HepG2 (cell line): ENCODE data around the gene RILP. TPM values are rescaled to one million over a fixed set of nuclear protein-coding genes. Genes with fewer than 3 reads are reported as not detected.

Source experiments
- AHR ChIP-seq: IDR thresholded peaks from 2 replicates; pipeline ENCODE4 v1.6.1; 2018; ENCODE audit warnings: missing genetic modification reagents, missing compliant biosample characterization
- ATF3 ChIP-seq: sonication (generic); formaldehyde crosslinking; IDR thresholded peaks from 2 replicates; pipeline ENCODE4 v1.4.0; 2020; ENCODE audit warnings: missing genetic modification reagents
- CCAR2 ChIP-seq: fragments of 200-400 bp; formaldehyde crosslinking; optimal IDR thresholded peaks from 2 replicates; pipeline ENCODE3; 2018; ENCODE audit warnings: low read depth, mild to moderate bottlenecking, low read length, moderate library complexity
- DZIP1 ChIP-seq: sonication (generic); formaldehyde crosslinking; IDR thresholded peaks from 2 replicates; pipeline ENCODE4 v1.5.0; 2020; ENCODE audit warnings: mild to moderate bottlenecking, missing genetic modification reagents
- FOSL2 ChIP-seq: sonication (generic); formaldehyde crosslinking; IDR thresholded peaks from 2 replicates; pipeline ENCODE4 v1.4.0; 2020; ENCODE audit warnings: missing genetic modification reagents
- GABPA ChIP-seq, 2 experiments: IDR thresholded peaks; 2 replicates each; pipeline ENCODE4 v1.6.1; 2011 to 2016; ENCODE audit warnings: low read depth in 2 of 2, low read length in 1 of 2, missing biosample characterization in 1 of 2, missing genetic modification characterization in 1 of 2
- HES4 ChIP-seq: sonication (generic); formaldehyde crosslinking; IDR thresholded peaks from 2 replicates; pipeline ENCODE4 v1.9.0; 2021; ENCODE audit warnings: mild to moderate bottlenecking, missing genetic modification reagents, borderline replicate concordance
- NFATC3 ChIP-seq: sonication (generic); formaldehyde crosslinking; IDR thresholded peaks from 2 replicates; pipeline ENCODE4 v1.5.1; 2020; ENCODE audit warnings: mild to moderate bottlenecking, missing genetic modification reagents
- NR2F6 ChIP-seq, 2 experiments: IDR thresholded peaks; 2 replicates each; pipeline ENCODE4 v1.6.1; 2016; ENCODE audit warnings: antibody characterized with exemption in 1 of 2, mild to moderate bottlenecking in 1 of 2
- PHF21A ChIP-seq: sonication (generic); formaldehyde crosslinking; IDR thresholded peaks from 2 replicates; pipeline ENCODE4 v1.5.0; 2020; ENCODE audit warnings: mild to moderate bottlenecking, missing genetic modification reagents
- PITX1 ChIP-seq: sonication (generic); formaldehyde crosslinking; IDR thresholded peaks from 2 replicates; pipeline ENCODE4 v1.5.1; 2020; ENCODE audit warnings: mild to moderate bottlenecking, missing genetic modification reagents
- SIX1 ChIP-seq: sonication (generic); formaldehyde crosslinking; IDR thresholded peaks from 2 replicates; pipeline ENCODE4 v1.4.0; 2020; ENCODE audit warnings: missing genetic modification reagents, borderline replicate concordance
- TRIM24 ChIP-seq: sonication (generic); formaldehyde crosslinking; IDR thresholded peaks from 2 replicates; pipeline ENCODE4 v1.8.0; 2022; ENCODE audit warnings: mild to moderate bottlenecking, missing genetic modification reagents
- YY1 ChIP-seq: IDR thresholded peaks from 2 replicates; pipeline ENCODE4 v1.6.1; 2011; ENCODE audit warnings: low read length, low read depth, moderate library complexity, mild to moderate bottlenecking; ENCODE audit not compliant: insufficient read depth, insufficient replicate concordance
- ZFAT ChIP-seq: sonication (generic); formaldehyde crosslinking; conservative IDR thresholded peaks from 2 replicates; pipeline ENCODE4 v1.8.1; 2023; ENCODE audit warnings: missing genetic modification reagents, inconsistent platforms
- ZNF264 ChIP-seq: sonication (generic); formaldehyde crosslinking; IDR thresholded peaks from 2 replicates; pipeline ENCODE4 v1.4.0; 2020; ENCODE audit warnings: missing genetic modification reagents
- ZNF335 ChIP-seq: sonication (generic); formaldehyde crosslinking; IDR thresholded peaks from 2 replicates; pipeline ENCODE4 v1.4.0; 2020; ENCODE audit warnings: missing genetic modification reagents
- ZNF337 ChIP-seq: sonication (generic); formaldehyde crosslinking; IDR thresholded peaks from 2 replicates; pipeline ENCODE4 v1.5.1; 2020; ENCODE audit warnings: missing genetic modification reagents, low read depth, mild to moderate bottlenecking, borderline replicate concordance
- ZNF33B ChIP-seq: sonication (generic); formaldehyde crosslinking; IDR thresholded peaks from 2 replicates; pipeline ENCODE4 v1.5.1; 2020; ENCODE audit warnings: mild to moderate bottlenecking, missing genetic modification reagents
- ZNF354B ChIP-seq: sonication (generic); formaldehyde crosslinking; IDR thresholded peaks from 2 replicates; pipeline ENCODE4 v1.8.0; 2022; ENCODE audit warnings: mild to moderate bottlenecking, missing genetic modification reagents
- ZNF546 ChIP-seq: sonication (generic); formaldehyde crosslinking; conservative IDR thresholded peaks from 2 replicates; pipeline ENCODE4 v1.8.1; 2023; ENCODE audit warnings: mild to moderate bottlenecking, missing genetic modification reagents
- ZNF547 ChIP-seq: sonication (generic); formaldehyde crosslinking; IDR thresholded peaks from 2 replicates; pipeline ENCODE4 v1.5.1; 2020; ENCODE audit warnings: mild to moderate bottlenecking, missing genetic modification reagents
- ZNF552 ChIP-seq: sonication (generic); formaldehyde crosslinking; IDR thresholded peaks from 2 replicates; pipeline ENCODE4 v1.9.0; 2022; ENCODE audit warnings: missing genetic modification reagents, mild to moderate bottlenecking, borderline replicate concordance
- ZNF672 ChIP-seq: sonication (generic); formaldehyde crosslinking; IDR thresholded peaks from 2 replicates; pipeline ENCODE4 v1.8.1; 2022; ENCODE audit warnings: missing genetic modification reagents
- ZNF782 ChIP-seq: sonication (generic); formaldehyde crosslinking; IDR thresholded peaks from 2 replicates; pipeline ENCODE4 v1.4.0; 2020; ENCODE audit warnings: missing genetic modification reagents, mild to moderate bottlenecking, borderline replicate concordance
- ZNF800 ChIP-seq: sonication (generic); formaldehyde crosslinking; IDR thresholded peaks from 2 replicates; pipeline ENCODE4 v1.4.0; 2020; ENCODE audit warnings: missing genetic modification reagents
- ZNF841 ChIP-seq: sonication (generic); formaldehyde crosslinking; IDR thresholded peaks from 2 replicates; pipeline ENCODE4 v1.8.1; 2023; ENCODE audit warnings: missing genetic modification reagents, borderline replicate concordance
- ZNF878 ChIP-seq: sonication (generic); formaldehyde crosslinking; IDR thresholded peaks from 2 replicates; pipeline ENCODE4 v1.8.1; 2023; ENCODE audit warnings: mild to moderate bottlenecking, missing genetic modification reagents, moderate library complexity
- polyA plus RNA-seq, 8 experiments: library from polyadenylated mRNA; depleted of rRNA in 3 of 8; stranded (reverse) in 7 of 8; unstranded in 1 of 8; fragments of >200 nt; fragmentation: Illumina TruSeq in 4 of 8; extraction: Trizol in 4 of 8; gene quantifications; 2 replicates each; pipeline versions ENCODE4 v1.2.1 to v1.2.3, GENCODE V29; 2011 to 2016; ENCODE audit warnings: low read depth in 4 of 8, missing spikeins in 1 of 8, mixed read lengths in 1 of 8; ENCODE audit not compliant: insufficient read depth in 1 of 8
- total RNA-seq, 5 experiments: library from RNA; depleted of rRNA; stranded (reverse); fragments of >200 nt; fragmentation: Illumina TruSeq; extraction: Trizol; gene quantifications; 2 replicates each; pipeline ENCODE4 v1.2.3, GENCODE V29; 2016; ENCODE audit warnings: low read depth in 1 of 5

The RILP gene
- total and polyA plus RNA-seq, 2 of the 13 experiments (the other 11 are each of a cell fraction or from before 2014, with no cell fraction given): 6.6 to 8.1 TPM

GRCh38 chr17:1621273-1621954, 28.3 kb downstream of the RILP start (continued):
- TF ChIP-seq ATF3 (CRISPR knock-in tag): no peak
- TF ChIP-seq ZNF33B (CRISPR knock-in tag): no peak
- TF ChIP-seq NFATC3 (CRISPR knock-in tag): no peak
- TF ChIP-seq PITX1: no peak
- TF ChIP-seq ZNF264: no peak
- no peak for TF ChIP-seq ZNF335 (CRISPR knock-in tag)
- TF ChIP-seq ZFAT (CRISPR knock-in tag): no peak
- TF ChIP-seq ZNF337 (CRISPR knock-in tag): no peak
- TF ChIP-seq NR2F6 (IDR thresholded peaks at IDR 0.05): no peak
- TF ChIP-seq NR2F6 (CRISPR knock-in tag; IDR thresholded peaks at IDR 0.05): peak; percentile 58; the same call in 1 of the 2 replicates
- no peak for TF ChIP-seq DZIP1 (CRISPR knock-in tag)
- no peak for TF ChIP-seq ZNF672 (CRISPR knock-in tag)
- no peak for TF ChIP-seq TRIM24 (CRISPR knock-in tag)
- peak; percentile 26; the same call in 1 of the 2 replicates for TF ChIP-seq HES4 (CRISPR knock-in tag)
- no peak for TF ChIP-seq YY1
- no peak for TF ChIP-seq CCAR2
- 0 out of 2 replicates have a peak, but pooled peaks have one; percentile 32 for TF ChIP-seq ZNF546 (CRISPR knock-in tag)
- TF ChIP-seq ZNF547: no peak
- TF ChIP-seq FOSL2 (CRISPR knock-in tag): no peak
- TF ChIP-seq PHF21A (CRISPR knock-in tag): peak; percentile 79
- TF ChIP-seq ZNF782: no peak
- no peak for TF ChIP-seq ZNF878 (CRISPR knock-in tag)
- no peak for TF ChIP-seq SIX1 (CRISPR knock-in tag)
- TF ChIP-seq ZNF841 (CRISPR knock-in tag): no peak
- TF ChIP-seq AHR (CRISPR knock-in tag): no peak
- no peak for TF ChIP-seq ZNF800 (CRISPR knock-in tag)
- no peak for TF ChIP-seq GABPA (IDR thresholded peaks at IDR 0.05; ENCODE audit: low read depth, low read length)
- peak; percentile 42; the same call in 1 of the 2 replicates for TF ChIP-seq GABPA (CRISPR knock-in tag; IDR thresholded peaks at IDR 0.05; ENCODE audit: low read depth)
- TF ChIP-seq ZNF354B: no peak
- TF ChIP-seq ZNF552 (CRISPR knock-in tag): no peak
